ENCODE results near the gene SEMA3G. TPM values are rescaled to one million over a fixed set of nuclear protein-coding genes. Genes with fewer than 3 reads are reported as not detected.
A peak's percentile ranks its signal among the peaks of the same experiment; 100 is the strongest.

The SEMA3G gene
- total RNA-seq, 2 donors from 2014 or later, result 0.16 to 0.36 TPM

GRCh38 chr3:52483577-52484381, 38.9 kb upstream of the SEMA3G start:
- Mint-ChIP-seq H3K27ac (no peak overlapping the region), H3K27me3 (ENCODE audit: low read depth) (no peaks in the 10 kb centered on the region), H3K4me1 (ENCODE audit: low read depth) (no peaks in the 10 kb centered on the region), H3K4me3 (no peak overlapping the region), H3K36me3 (ENCODE audit: insufficient read depth in 2 of 2) (peaks cover 0 to 2% of the 10 kb centered on the region in 2 donors), H3K9me3 (no peaks in the 10 kb centered on the region)
- ATAC-seq (replicated peaks in 1 of 2), result no peak
- DNase-seq, result no peak

- no peaks in the 10 kb centered on the region for H3K9me3 Mint-ChIP-seq
- no peaks in the 10 kb centered on the region for H3K4me1 Mint-ChIP-seq (ENCODE audit: low read depth)
- no peak for ATAC-seq (replicated peaks in 1 of 2)
- H3K4me3 Mint-ChIP-seq, result no peak overlapping the region
- no peak overlapping the region for H3K27ac Mint-ChIP-seq
- no peak for DNase-seq
- peaks cover 0 to 2% of the 10 kb centered on the region in 2 donors for H3K36me3 Mint-ChIP-seq (ENCODE audit: insufficient read depth in 2 of 2)
- no peaks in the 10 kb centered on the region for H3K27me3 Mint-ChIP-seq (ENCODE audit: low read depth)
These were observed 38.2 kb upstream of the SEMA3G start for GRCh38 chr3:52483081-52483480.

GRCh38 chr3:52481819-52482521, 37.1 kb upstream of the SEMA3G start:
- peaks cover 0 to 4% of the 10 kb centered on the region in 2 donors for H3K36me3 Mint-ChIP-seq (ENCODE audit: insufficient read depth in 2 of 2)
- no peak overlapping the region for H3K4me3 Mint-ChIP-seq
- H3K9me3 Mint-ChIP-seq, result no peaks in the 10 kb centered on the region
- no peaks in the 10 kb centered on the region for H3K4me1 Mint-ChIP-seq (ENCODE audit: low read depth)
- DNase-seq (peak in 1 of 2 donors; percentile 10), ATAC-seq (replicated peaks in 1 of 2) (no peak)
- H3K27me3 Mint-ChIP-seq (ENCODE audit: low read depth), result no peaks in the 10 kb centered on the region
- no peak overlapping the region for H3K27ac Mint-ChIP-seq

- no peak overlapping the region for H3K4me3 Mint-ChIP-seq
- DNase-seq, result no peak
- no peak overlapping the region for H3K27ac Mint-ChIP-seq
- no peaks in the 10 kb centered on the region for H3K4me1 Mint-ChIP-seq (ENCODE audit: low read depth)
- no peak for ATAC-seq (replicated peaks in 1 of 2)
- peaks cover 0 to 4% of the 10 kb centered on the region in 2 donors for H3K36me3 Mint-ChIP-seq (ENCODE audit: insufficient read depth in 2 of 2)
- no peaks in the 10 kb centered on the region for H3K9me3 Mint-ChIP-seq
- H3K27me3 Mint-ChIP-seq (ENCODE audit: low read depth), result no peaks in the 10 kb centered on the region
These were observed 36.1 kb upstream of the SEMA3G start for GRCh38 chr3:52480768-52481715.

- Mint-ChIP-seq H3K4me3 (no peak overlapping the region), H3K9me3 (no peaks in the 10 kb centered on the region), H3K4me1 (ENCODE audit: low read depth) (no peaks in the 10 kb centered on the region), H3K27ac (no peak overlapping the region), H3K36me3 (ENCODE audit: insufficient read depth in 2 of 2) (peaks cover 0 to 6% of the 10 kb centered on the region in 2 donors), H3K27me3 (ENCODE audit: low read depth) (no peaks in the 10 kb centered on the region)
- ATAC-seq (replicated peaks in 1 of 2), result no peak
- DNase-seq, result no peak
These were observed 35.1 kb upstream of the SEMA3G start for GRCh38 chr3:52479877-52480575.

- Mint-ChIP-seq H3K4me1 (ENCODE audit: low read depth) (no peaks in the 10 kb centered on the region), H3K9me3 (no peaks in the 10 kb centered on the region), H3K36me3 (ENCODE audit: insufficient read depth in 2 of 2) (peaks cover 0 to 6% of the 10 kb centered on the region in 2 donors), H3K27me3 (ENCODE audit: low read depth) (no peaks in the 10 kb centered on the region), H3K4me3 (no peak overlapping the region), H3K27ac (no peak overlapping the region)
- no peak for DNase-seq
- no peak for ATAC-seq (replicated peaks in 1 of 2)
These were observed 34.4 kb upstream of the SEMA3G start for GRCh38 chr3:52479037-52479876.

GRCh38 chr3:52477796-52478095, 32.8 kb upstream of the SEMA3G start:
- ATAC-seq (replicated peaks in 1 of 2), result no peak
- H3K36me3 Mint-ChIP-seq (ENCODE audit: insufficient read depth in 2 of 2), result peaks cover 0 to 9% of the 10 kb centered on the region in 2 donors

GRCh38 chr3:52477076-52477795, 32.3 kb upstream of the SEMA3G start:
- no peaks in the 10 kb centered on the region for H3K9me3 Mint-ChIP-seq
- DNase-seq (no peak), ATAC-seq (replicated peaks in 1 of 2) (no peak)
- H3K4me3 Mint-ChIP-seq, result no peak overlapping the region
- H3K4me1 Mint-ChIP-seq (ENCODE audit: low read depth), result no peaks in the 10 kb centered on the region
- H3K36me3 Mint-ChIP-seq (ENCODE audit: insufficient read depth in 2 of 2), result peaks cover 0 to 9% of the 10 kb centered on the region in 2 donors
- H3K27me3 Mint-ChIP-seq (ENCODE audit: low read depth), result no peaks in the 10 kb centered on the region
- H3K27ac Mint-ChIP-seq, result no peak overlapping the region

More at GRCh38 chr3:52477796-52478095, 32.8 kb upstream of the SEMA3G start:
- no peak for DNase-seq
- Mint-ChIP-seq H3K9me3 (no peaks in the 10 kb centered on the region), H3K27ac (no peak overlapping the region), H3K27me3 (ENCODE audit: low read depth) (no peaks in the 10 kb centered on the region), H3K4me3 (no peak overlapping the region), H3K4me1 (ENCODE audit: low read depth) (no peaks in the 10 kb centered on the region)

GRCh38 chr3:52473026-52473425, 28.1 kb upstream of the SEMA3G start:
- Mint-ChIP-seq H3K27ac (no peak overlapping the region), H3K27me3 (ENCODE audit: low read depth) (no peaks in the 10 kb centered on the region), H3K4me1 (ENCODE audit: low read depth) (no peaks in the 10 kb centered on the region), H3K4me3 (no peak overlapping the region), H3K9me3 (no peaks in the 10 kb centered on the region), H3K36me3 (ENCODE audit: insufficient read depth in 2 of 2) (peaks cover 0 to 7% of the 10 kb centered on the region in 2 donors)
- DNase-seq (no peak), ATAC-seq (replicated peaks in 1 of 2) (no peak)

- Mint-ChIP-seq H3K9me3 (no peaks in the 10 kb centered on the region), H3K27ac (no peak overlapping the region), H3K27me3 (ENCODE audit: low read depth) (no peaks in the 10 kb centered on the region), H3K36me3 (ENCODE audit: insufficient read depth in 2 of 2) (peaks cover 0 to 7% of the 10 kb centered on the region in 2 donors), H3K4me3 (no peak overlapping the region), H3K4me1 (ENCODE audit: low read depth) (no peaks in the 10 kb centered on the region)
- DNase-seq (no peak), ATAC-seq (replicated peaks in 1 of 2) (no peak)
These were observed 27.5 kb upstream of the SEMA3G start for GRCh38 chr3:52472239-52473000.
